Esophagus mucosa (tissue), 1 donor: ENCODE measurements around the gene BID. TPM values are rescaled to one million over a fixed set of nuclear protein-coding genes. Genes with fewer than 3 reads are reported as not detected.

ENCODE experiments used
- ATAC-seq: fragments of 200-7000 bp; cut with Tn5 transposase; one replicate; pipeline ENCODE4 v1.9.1; 2020
- total RNA-seq: library from RNA; stranded (reverse); gene quantifications from one replicate; pipeline ENCODE4 v1.2.4, GENCODE V29; 2023
- donor health status: DM: yes; HTN: yes; CAD: no.

BID gene
- total RNA-seq, 1 donor from 2014 or later: 12.3 TPM

GRCh38 chr22:17783312-17783711 lies 9.0 kb upstream of the BID start:
- no peak for ATAC-seq

- no peak for ATAC-seq
Measured at GRCh38 chr22:17782621-17783020, 8.4 kb upstream of the BID start.

GRCh38 chr22:17782158-17782557 lies 7.9 kb upstream of the BID start:
- no peak for ATAC-seq

DNA sequence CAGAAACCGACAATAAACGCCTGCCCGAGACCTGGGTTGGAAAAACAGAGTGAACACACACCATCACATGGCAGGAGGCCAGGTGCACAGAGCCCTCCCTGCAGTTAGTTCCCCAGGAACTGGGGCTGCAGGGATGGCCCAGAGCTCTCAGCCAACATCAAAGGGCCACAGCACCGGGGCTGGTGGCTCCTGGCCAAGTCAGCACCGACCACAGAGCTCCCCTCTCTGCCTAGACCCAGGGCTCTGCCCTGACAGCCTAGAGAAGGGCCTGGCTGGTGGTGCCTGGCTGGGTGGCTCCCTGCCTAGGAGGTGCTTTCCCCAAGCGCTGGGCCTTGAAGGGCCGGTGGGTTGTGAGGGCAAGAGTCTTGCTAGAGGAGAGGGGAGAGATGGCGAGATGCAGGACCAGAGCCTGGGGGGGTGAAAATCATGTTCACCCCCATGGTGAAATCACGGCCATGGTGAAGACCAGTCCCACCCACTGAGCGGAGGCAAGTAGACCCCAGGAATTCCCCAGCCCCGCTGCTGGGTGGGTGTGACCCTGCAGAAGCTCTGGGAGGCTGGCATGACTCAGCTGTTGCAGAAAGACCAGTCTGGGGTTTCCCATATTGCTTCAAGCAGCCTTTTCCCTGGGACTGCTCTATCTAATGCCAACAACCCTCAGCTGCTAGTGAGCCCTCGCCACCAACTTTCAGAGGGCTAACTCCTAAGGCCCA lies 7.2 kb upstream of the BID start:
- ATAC-seq: peak; percentile 38

- ATAC-seq: no peak
Measured at GRCh38 chr22:17780741-17781318, 6.6 kb upstream of the BID start.

DNA sequence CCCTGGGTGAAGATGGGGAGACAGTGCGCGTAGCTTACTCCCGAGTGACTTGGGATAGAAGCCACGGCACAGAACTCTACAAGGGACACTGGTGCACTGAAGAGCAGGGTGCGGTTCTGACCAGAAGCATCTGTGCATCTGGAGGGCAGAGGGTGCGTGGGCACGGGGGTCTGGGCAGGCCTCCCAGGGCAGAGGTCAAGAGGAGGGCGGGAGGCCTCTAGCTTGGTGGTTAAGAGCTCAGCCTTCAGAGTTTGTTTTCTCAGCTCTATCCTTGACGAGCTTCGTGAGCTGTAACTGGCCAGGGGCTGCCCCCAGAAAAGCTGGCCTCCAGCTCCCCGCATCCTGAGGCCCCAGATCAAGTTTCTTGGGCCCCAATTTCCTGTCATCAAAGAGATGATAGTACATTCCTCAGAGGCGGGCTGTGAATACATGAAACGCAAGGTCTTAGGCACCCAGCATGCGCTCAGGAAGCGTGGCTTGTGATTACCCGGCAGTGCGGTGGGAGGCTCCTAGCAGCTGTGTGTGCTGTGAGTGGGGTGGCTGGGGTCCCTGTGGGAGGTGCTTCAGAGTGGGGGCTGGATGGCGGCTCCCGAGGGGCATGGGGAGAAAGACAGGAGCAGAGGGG lies 6.0 kb upstream of the BID start:
- ATAC-seq: no peak

- no peak for ATAC-seq
Measured at GRCh38 chr22:17779286-17780115, 5.2 kb upstream of the BID start.

DNA sequence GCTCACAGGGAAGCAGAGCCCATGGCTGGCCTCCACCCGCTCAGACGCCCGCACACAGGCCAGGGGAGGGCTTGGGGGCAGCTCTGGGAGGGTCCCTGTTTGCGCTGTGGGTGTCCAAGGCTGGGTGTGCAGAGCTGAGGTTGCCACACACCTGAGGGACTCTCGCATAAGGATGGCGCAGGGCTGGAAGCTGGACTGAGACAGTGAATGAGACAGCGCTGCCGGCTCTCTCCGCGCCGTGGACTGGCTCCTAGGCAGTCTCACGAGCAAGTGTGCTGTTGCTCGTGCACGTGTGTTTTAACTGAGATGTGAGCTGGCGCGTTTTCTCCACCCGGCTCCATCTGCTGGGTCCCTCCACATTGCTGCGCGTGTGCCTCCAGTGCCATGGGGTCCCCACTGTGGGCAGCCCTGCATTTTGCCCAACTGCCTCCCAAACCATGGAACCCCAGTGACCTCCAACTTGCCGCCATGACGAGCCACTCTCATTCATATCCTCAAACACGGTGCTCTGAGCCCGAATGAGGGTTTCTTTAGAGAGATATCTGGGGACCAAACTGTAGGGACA lies 4.2 kb upstream of the BID start:
- no peak for ATAC-seq

DNA sequence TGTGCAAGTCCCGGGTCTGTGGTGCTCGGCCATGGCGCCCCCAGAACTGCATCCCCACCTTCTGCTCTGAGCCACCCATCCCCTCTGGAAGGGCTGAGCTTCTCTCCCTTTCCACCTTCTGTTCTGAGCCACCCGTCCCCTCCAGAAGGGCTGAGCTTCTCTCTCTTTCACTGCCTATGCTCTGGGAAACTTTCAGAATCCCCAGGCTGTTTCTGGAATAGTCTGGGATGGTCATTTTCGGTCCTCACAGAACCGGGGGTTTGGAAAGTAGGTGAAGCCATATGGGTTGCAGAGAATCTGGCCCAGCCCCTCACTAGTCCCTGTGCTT lies 3.4 kb upstream of the BID start:
- no peak for ATAC-seq

DNA sequence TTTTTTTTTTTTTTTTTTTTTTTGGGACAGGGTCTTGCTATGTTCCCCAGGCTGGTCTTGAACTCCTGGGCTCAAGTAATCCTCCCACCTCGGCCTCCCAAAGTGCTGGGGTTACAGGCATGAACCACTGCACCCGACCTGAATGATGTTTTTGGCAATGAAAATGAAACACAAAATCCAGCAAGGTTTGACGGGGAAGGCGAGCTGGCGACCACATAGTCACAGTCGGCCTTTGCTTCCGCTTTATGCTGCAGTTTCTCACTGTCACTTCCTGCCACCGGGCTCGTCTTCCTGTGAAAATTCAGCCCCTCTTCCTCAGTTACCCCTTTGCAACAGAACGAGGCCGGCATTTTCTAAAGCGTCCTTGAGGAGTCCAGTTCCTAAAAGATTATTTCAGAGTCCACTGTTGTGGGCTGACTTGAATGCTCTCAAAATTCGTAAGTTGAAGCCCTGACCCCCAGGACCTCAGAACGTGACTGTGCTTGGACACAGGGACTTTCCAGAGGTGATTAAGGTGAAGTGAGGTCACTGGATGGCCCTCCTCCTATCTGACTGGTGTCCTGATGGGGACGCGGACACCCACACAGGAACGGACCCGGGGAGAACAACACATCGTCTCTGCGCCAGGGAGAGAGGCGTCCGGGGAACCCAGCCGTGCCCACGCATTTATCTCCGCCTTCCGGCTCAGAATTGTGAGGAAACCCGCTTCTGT lies 2.9 kb upstream of the BID start:
- no peak for ATAC-seq

GRCh38 chr22:17775781-17776465 lies 1.7 kb upstream of the BID start:
- ATAC-seq: no peak

DNA sequence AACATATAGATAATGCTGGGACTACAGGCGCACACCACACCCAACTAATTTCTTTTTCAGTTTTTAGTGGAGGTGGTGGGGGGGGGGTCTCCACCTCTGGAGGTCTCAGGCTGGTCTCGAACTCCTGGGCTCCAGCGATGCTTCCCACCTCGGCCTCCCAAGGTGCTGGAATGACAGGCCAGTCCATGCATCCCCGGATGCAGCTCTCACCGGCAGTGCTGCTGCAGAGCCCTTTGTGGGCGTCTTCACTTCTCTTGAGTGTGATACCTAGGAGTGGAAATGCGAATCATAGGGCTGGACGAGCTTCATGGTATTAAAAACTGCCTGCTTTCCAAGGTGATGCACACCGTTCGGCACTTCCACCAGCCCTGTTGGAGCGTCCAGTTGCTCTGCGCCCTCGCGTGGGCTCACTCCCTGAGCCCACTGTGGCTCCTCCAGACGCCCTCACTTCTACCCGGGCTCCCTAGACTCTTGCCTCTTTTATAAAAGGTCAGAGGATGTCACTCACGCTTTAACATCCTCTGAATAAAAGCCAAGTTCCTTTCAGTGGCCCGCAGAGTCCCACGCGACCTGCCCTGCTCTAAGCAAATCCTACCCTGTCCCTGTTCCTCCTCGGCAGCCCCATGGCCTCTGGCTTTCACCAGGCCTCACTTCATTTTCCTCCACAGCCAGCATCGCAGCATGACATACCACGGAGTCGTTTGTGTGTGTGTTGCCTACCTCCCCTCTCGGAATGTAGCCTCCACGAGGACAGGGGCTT lies 837 bp upstream of the BID start:
- ATAC-seq: no peak

DNA sequence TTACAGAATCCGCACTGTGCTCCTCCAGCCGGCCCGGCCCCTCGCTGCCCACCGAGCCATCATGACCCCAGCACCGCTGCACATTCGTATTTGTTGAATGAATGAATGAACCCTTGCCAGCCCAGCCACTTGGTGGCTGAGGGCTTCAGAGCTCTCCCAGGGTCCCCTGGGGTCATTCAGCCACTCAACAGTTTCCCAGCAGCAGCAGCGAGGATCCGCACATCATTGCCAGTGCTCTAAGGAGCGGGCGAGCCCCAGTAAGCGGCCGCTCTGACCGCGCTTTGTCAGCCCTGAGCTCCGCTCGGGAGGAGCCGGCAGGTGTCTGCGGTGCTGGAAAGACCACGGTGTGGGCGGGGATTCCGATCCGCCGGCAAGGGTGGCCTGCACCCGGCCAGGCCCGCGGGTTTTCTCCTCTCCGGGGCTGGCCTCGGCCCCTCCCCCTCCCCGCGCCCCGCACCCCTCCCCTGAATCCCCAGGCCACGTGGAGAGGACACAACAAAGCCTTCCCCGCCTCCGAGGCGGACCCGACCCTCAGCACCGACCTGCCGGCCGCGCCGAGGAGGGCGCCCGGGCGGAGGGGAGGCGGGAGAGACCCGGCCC lies 563 bp downstream of the BID start:
- ATAC-seq: peak; percentile 44

DNA sequence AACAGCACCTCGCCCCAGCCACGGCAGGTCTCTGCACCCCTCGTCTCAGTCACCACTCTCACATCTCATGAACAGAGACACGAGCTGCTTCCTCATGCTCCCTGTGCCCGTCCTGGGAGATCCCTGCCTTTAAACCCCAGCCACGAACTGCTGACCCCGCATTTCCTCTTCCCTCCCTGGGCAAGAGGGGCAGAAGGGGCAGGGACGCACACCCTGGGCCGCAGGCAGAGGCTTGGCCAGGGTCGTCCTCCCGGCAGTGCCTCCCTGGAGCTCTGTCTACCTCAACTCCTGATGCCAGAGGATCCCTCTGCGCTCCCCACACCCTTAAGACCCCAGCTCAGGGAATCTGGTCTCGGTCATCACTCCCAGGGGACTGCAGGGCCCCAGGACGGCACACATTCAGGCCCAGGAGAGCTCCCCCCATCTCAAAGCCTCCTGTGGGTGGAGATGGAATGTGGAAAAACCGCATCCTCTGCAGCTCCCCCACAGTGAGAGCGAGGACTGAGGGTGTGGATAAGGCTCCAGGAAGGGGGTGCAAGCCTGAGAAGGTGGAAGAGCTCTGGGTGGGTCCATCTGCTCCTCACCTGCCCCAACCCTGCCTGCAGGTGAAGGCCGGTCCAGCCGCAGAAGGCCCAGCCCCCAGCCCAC lies 1.2 kb downstream of the BID start:
- ATAC-seq: peak; percentile 44

DNA sequence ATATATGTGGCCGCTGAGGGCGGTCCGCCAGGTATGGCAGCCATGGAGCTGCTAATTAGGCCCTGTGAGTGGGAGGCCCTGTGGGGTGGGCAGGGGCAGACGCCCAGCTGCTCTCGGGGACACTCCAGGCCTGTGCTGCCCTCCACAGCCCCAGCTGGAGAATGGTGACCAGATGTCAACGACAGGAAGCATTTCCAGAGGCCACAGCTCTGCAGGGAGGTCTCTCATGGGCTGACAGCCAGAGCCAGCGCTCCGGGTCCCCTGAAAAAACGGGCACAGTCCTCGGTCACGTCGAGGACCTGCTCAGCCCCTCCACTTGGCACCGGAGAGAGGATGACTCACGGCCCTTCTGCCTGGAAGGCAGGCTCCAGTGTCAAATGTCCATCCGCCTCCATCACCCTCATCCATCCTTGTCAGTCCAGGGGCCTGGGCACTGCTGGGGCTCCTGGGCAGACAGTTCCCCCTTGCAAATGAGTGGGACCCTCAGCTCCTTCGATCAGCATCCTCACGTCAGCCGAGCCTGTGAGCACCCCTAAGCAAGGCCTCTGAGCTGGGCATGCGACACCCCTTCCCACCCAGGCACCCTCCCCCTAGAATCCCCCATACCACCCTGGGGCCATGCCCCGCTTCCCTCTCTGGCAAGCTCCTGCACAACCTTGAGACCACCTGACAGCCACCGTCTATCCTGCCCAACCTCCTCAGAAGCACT lies 1.9 kb downstream of the BID start:
- no peak for ATAC-seq

- no peak for ATAC-seq
Measured at GRCh38 chr22:17770180-17771077, 3.8 kb downstream of the BID start.

DNA sequence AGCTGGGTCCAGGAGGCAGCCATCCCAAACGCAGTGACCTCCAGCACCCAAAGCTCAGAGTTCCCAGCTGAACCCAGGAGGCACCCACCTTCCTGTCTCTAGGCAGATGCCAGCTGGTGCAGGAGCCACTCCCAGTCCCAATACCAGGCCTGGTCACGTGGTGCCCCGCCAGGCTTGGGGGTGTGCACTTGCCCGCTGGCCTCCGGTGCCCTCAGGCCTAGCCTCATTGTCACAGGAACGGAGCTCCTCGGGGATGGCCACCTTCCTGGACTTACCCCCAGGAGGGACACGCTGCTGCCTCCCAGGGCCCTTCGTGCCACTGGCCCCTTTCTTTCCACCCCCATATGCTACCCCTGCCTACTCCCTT lies 4.6 kb downstream of the BID start:
- no peak for ATAC-seq

GRCh38 chr22:17769013-17769715 lies 5.1 kb downstream of the BID start:
- ATAC-seq: no peak
